Hematopoietic multipotent progenitor cell treated with erythropoietin and hydrocortisone succinate and interleukin-3 and kit ligand, for 15 days (in vitro differentiated cells): ENCODE measurements around the gene COA6.
A peak's percentile ranks its signal among the peaks of the same experiment; 100 is the strongest.

ENCODE experiments used
- DNase-seq: peaks from one replicate; pipeline ENCODE4 v3.0.0-alpha.2; 2015; ENCODE audit warnings: low spot score

COA6 gene, protein sequence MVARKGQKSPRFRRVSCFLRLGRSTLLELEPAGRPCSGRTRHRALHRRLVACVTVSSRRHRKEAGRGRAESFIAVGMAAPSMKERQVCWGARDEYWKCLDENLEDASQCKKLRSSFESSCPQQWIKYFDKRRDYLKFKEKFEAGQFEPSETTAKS

DNA sequence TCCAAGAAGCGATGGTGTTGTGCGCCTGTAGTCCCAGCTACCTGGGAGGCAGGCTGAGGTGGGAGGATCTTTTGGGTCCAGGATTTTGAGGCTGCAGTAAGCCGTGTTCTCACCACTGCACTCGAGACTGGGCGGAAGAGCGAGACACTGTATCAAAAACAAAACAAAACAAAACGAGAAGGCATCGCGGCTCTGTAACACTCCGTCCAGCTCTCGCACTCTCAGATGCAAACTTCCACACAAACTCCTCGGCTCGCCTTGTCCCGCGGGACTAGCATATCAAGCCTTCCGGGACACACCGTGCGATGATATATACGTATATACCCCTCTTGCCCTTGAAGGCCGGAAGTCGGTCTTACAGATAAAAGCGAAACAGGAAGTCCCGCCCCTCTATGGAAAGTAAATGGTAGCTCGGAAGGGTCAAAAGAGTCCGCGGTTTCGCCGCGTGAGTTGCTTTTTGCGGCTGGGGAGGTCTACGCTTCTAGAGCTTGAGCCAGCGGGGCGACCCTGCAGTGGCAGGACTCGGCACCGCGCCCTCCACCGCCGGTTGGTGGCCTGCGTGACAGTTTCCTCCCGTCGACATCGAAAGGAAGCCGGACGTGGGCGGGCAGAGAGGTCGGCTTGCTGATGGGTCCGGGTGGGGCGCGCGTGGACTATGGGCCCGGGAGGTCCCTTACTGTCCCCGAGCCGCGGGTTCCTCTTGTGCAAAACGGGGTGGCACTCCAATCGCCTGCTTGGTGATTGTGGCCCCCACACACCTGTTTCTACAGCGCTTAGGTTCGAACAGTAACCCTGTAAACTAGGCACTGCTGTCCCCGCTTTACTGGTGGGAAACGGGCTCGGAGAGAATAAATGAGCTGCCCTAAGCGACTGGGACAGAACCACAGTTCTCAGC, at the start of gene COA6:
TSS of gene COA6 (plus strand) at position 393 of the 895 bp plus-strand sequence. CDS start at position 404, 11 bp downstream.
- DNase-seq, result peak; percentile 95

DNA sequence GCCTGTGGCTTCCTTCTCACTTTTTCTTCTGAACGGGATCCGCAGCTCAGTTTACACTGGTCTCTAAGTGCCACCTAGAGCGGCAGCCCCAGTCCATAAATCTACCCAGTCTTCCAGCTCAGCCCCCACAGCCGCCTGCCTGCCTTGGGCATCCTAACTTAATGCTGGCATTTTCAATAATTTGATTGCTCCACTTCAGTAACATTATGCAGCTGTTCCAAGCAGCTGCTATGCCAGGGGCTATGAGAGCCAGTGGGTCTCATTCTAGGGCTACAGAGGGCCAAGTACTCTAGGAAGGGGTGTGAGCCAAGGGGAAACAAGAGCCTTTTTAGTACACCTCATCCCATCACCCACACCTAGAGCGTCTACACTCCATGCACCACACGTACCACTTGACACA, 48.4 kb upstream of the COA6 start:
- no peak for DNase-seq

DNA sequence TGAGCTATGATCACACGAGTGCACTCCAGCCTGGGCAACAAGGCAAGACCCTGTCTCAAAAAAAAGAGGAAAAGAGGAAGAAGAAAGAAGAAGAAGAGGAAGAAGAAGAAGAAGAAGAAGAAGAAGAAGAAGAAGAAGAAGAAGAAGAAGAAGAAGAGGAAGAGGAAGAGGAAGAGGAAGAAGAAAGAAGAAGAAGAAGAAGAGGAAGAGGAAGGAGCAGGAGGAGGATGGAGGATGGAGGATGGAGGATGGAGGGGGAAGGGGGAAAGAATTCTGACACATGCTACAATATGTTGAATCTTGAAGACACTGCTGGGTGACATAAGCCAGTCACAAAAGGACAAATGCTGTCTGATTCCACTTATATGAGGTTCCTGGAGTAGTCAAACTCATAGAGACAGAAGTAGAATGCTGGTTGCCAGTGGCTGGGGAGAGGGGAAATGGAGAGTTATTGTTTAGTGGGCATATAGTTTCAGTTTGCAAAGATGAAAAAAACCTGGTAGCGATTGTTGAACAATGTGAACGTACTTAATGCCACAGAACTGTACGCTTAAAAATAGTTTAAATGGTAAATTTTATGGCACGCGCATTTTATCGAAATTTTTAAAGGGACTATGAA, 47.3 kb upstream of the COA6 start:
- no peak for DNase-seq

DNA sequence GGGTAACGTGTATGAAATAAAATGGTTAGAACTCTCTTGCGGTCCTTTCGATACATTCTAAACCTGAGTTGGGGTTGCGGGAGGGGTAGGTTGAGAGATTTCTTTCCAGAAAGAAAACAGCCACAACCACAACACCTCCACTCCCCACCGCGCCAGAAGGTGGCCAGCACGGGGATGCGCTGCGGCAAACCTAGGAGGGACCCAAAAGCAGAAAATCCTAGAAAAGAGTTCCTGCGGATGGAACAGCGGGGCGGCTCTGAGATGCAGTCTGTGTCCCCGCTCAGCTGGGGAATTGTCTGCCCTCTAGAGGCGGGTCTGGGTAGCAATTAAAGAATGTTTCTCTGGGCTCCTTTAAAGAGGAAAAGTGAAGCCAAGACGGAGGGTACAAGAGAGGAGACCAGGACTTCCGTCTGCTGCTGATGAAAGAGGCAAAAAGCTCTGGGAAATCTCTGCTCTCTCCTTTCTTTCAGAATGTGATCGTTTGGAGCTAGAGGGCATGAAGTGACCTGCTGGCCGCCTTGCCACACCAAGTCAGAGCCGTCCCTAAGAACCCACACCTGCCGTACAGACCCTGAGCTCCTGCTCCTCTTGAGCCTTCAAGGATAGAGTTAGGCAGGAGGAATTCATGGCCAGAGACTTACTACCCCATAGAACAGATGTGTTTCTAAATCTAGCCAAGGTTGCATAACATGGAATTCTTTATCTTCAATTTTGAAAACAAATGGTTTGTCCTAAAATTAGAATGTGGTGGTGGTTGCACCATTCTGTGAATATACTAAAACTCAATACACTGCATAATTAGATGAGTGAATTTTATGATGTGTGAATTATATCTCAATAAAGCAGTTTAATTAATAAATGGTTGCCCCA, 46.5 kb upstream of the COA6 start:
- peak; percentile 56 for DNase-seq

DNA sequence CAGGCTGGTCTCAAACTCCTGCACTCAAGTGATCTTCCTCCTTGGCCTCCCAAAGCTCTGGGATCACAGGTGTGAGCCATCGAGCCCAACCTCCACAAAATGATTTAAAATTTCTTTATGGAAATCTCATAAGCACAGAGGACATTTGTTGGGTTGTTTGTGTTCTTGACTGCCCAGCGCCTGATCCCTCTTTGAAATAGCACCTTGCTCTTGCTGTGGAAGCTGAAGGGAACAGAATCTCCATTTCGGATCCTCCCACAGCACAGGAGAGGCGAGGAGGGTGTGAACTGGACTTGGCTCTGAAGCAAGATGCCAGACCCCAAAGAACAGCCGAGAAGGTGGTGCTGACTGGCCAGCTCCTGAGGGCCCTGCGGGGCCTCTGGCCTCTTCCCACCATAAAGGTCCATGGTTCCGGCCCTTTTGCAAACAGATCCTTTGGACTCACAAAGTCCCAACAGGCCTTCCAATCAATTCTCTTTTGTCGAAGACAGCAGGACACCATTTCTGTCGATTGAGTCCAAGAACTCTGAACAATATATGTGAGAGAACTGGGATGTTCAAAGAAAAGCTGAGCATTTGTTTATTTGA, 45.6 kb upstream of the COA6 start:
- DNase-seq, result no peak

DNA sequence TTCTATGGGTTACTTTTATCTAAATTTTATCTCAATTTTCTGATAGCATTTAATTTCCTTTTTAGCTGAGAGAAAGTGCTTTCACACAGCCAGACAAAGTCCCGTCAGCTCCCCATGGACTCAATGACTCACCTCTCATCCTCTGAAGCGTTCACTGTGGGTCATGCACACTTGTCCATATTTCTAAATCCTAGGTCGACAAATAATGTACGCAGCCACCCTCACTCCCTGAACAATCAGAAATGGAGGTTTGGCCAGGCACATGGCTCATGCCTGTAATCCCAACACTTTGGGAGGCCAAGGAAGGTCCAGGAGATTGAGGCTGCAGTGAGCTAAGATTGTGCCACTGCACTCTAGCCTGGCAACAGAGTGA, 42.4 kb upstream of the COA6 start:
- no peak for DNase-seq

DNA sequence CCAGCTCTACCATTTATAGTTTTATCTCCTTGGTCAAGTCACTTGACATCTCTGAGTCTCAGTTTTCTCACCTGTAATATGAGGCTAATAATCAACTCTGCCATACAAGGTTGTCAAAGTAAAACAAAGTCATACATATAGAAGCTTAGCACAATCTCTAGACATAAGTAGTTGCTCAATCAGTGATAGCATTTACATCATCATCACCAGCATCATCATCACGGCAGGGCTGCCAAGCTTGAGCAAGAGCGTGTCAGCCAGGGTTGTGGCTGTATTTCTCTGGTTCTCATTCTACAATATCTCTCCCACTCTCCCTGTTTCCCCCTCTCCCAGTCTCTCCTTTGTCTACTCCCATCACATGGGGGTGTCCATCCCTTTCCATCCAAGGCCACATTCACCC, 41.7 kb upstream of the COA6 start:
- DNase-seq, result no peak

DNA sequence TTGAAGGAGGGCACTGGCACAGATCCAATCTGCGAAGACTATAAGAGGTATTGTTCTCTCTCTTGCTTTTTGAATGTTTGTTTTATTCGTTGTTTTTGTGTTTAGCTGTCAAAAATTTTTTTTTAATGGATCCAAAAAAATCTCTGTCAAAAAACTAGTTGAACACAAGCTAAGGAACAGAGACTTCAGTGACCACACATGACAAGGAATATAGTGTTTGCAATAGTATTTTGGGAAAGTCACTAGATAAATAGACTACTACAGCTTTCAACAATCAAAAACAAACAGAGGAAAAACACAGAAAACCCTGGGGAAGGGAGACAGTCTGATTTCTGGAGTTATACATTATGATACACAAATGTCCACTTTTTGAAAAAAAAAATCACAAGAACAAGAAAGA, 36.9 kb upstream of the COA6 start:
- DNase-seq, result no peak

DNA sequence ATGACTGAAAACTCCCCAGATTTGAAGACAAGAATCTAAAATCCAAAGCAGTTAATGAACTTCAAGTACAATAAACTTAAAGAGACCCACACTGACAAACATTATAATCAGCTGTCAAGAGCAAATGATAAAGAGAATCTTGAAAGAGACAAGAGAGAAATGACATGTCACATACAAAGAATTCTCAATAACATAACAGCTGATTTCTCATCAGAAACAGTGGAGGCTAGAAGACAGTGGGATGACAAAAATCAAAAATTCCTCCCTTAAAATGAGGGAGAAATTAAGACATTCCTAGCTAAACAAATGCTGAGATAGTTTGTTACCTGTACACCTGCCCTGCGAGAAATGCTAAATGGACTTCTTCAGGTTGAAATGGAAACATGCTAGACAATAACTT, 36.0 kb upstream of the COA6 start:
- DNase-seq, result no peak

DNA sequence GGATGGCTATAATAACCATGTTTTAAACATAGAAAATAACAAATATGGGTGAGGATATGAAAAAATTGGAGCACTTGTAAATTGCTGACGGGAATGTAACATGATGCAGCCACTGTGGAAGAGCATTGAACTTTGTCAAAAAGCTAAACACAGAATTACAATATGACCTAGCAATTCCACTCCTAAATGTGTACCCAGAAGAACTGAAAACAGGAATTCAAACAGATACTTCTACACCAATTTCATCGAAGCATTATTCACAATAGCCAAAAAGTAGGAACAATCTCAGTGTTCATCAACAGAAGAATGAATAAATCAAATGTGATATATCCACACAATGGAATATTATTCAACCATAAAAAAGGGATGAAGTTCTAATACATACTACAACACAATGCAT, 32.7 kb upstream of the COA6 start:
- DNase-seq, result no peak

DNA sequence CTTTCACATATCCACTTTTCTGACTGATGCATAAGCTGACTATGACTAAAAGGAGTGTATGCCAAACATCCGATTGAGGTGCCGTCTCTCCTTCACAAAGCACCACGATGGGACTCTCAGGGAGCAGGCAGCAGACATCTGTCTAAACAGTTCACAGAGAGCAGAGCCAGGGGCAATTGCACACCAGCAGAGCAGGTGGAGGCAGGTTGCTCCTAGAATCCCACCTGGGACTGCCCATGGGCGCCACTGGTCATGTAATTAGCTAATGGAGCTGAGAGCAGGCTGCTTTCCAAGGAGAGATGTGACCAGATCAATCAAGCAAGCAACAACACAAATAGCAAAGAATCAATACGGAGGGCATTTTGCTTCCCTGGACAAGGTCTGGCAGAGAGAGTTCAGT, 30.5 kb upstream of the COA6 start:
- no peak for DNase-seq

DNA sequence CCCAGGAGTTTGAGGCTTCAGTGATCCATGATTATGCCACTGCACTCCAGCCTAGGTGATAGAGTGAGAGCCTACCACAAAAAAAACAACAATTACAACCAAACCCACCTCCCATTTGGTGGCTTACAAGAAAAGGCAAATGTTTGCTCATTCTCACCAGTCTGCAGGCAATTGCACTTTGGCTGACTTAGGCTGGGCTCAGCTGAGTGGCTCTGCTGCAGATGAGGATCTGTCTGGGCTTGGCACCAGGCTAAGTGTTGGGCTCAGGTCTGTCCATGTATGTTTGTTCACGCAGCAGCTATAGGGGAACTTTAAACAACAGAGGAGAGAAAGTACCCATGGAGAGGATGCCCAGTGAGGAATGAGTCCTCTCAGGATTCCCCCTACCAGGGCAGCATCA, 28.0 kb upstream of the COA6 start:
- DNase-seq, result no peak

DNA sequence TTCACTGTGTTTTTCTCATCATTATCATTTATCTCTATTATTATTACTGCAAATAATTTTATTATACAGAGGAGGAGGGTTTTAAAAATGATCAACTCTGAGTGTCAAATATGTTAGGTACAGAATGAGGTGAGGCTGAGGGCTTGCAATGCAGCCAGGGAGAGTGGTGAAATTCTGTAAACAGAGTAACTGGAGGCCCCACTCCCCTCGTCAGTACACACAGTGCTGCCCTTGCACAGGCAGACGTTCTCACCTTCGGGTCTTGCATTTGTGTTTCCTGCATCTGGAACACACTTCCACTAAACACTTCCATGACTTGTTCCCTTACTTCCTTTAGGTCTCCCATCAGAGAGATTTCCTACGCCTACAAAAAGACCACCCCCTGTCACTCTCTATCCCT, 24.3 kb upstream of the COA6 start:
- no peak for DNase-seq

DNA sequence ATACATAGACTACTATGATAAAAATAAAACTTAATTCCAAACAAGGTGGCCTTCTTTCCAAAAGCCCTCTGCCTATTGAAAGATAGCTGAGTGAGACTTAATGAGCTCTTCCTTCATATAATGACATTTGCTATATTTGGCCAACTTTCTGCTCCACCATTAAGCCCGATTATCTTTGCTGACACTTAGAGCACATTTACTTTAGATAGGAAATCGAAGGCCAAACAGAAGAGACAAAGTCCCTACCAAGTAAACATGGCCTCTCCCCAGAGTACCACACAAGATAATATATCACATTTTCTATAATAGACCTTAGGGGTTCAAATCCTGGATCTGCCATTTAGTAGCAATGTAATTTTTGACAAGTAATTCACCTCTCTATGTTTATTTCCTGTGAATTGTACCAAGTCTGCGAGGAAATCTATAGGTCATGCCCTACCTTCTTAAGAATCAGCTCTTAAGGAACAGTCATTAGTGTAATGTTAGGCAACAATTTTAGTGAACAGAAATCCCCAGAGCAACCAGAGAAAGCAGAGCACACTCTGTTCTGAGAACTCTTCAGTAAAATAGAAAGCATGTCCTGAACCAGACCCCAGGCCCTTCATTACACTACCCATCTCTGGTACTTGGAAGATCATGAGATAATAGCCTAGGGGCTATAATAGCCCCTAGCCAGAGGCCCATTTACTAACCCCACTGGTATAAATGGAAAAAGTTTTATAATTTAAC, 17.3 kb upstream of the COA6 start:
- DNase-seq, result no peak

DNA sequence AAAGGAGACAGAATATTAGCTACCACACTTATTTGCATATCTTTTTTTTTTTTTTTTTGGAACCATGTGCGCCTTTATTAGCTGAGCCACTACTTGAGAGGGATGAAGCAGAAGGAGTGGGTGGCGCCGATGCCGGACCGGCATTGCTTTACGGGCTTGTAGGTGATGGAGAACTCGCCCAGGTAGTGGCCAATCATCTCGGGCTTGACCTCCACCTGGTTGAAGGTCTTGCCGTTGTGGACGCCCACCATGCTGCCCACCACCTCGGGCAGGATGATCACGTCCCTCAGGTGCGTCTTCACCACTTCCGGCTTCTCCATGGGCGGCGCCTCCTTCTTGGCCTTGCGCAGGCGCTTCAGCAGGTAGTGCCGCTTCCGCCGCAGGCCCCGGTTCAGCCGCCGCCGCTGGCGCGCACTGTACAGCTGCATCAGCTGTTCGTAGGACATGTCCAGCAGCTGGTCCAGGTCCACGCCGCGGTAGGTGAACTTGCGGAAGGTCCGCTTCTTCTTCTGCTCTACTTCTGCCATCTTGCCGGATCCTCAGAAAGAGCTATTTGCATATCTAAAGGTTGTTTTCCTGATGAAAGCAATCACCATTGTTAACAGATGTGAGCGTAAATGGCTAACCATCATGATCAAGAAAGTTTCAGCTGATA, 16.5 kb upstream of the COA6 start:
- DNase-seq, result peak; percentile 24

DNA sequence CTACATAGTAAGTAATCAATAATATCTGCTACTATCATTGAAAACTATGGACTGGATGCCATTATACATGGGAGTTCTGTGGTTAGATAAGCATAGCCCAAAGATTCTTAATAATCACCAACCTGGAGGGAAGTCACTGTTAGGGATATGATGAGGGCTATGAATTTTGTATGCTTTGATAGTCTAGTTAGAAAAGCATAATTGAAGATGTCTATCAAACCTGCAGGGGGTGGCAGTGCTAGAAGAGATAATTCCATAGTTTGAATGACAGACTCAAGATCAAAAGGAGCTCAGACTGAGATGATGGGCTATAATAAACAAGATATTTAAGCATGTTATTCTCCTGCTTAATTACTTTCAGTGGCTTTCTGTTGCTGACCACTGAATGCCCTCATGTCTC, 15.4 kb upstream of the COA6 start:
- DNase-seq, result no peak

DNA sequence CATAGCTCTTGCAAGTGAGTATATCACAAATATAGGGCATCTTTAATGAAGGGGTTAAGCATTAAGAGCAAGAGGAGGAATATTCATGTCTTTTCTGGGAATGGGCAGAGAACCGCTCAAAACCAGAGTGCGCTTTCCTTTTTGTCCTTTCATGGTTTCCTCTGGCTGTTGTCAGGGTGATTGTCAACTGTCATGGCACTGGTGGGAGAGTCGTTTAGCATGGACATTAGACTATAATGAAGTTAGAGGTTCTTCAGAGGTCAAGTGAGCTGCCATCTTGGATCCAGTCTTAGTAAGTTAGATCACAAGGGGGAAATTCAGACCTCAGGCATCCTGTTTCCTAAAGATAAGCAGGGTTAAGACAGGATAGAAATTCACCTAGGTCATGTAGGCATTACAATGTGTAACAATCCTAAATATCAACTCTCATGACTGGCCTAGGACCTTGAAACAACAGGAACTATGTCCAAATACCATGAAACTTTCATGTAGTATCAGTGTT, 12.1 kb upstream of the COA6 start:
- no peak for DNase-seq

DNA sequence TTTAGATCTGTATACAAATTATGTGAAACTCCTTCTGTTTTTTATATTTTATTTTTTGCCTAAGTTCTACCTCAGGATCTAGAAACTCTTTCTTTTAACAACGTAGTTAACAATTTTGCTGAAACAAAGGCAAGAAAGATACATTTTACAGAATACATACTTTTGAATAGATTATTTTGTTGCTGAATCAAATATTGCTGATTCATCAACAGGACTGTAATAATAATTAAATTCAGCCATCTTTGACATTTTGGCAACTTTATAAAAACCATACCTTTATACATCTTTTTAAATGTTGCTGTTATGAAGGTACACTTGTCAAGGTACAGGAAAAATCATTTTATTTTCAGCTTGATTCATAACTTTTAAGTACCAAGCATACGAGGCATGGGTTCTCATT, 10.7 kb upstream of the COA6 start:
- no peak for DNase-seq

DNA sequence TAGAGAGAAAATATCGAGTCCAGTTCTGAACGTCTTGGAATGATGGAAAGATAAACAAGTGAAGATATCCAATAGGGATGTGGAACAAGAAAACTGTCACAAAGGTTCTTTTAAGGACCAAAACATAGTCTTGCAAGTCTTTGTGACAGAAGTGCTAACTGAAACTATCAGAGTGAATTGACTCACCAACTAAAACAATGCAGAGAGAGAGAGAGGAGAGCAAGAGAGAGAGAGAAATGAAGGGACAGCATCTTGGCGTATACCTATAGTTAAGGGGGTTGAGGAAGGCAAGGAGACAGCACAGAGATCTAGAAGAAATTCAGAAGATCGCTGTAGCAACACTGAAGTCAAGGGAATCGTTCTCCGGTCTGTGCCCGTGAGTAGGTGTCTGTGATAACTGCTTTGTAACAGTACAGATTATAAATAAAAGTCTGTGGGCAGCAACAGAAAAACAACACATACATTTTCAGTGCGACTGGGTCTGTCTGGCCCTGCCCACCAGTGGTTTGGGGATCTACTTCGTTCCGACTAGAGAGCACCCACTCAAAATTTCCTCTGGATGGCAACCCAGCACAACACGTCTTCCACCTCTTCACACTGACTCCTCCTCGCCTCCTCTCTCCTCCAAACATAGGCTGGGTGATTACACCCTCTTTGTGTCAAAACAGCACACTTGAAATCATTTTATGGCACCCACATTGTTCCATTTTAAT, 4.8 kb upstream of the COA6 start:
- DNase-seq, result no peak

DNA sequence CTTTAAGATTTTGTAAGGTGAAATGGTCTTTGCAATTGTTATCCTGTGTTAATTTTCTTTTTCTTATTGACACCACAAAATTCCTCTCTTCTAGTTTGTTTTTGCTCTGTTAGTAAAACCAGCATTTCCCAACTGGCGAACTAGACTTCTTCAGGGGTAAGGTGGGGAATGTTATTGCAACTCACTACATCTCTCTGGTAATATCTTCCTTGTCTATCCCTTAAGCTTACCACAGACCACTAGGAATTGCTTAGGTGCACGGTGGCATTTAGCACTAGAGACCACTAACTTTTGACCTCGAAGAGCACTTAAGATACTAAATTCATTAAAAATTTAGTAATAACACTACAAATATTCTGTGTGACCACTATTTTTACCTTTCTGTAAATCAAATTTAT, 4.2 kb upstream of the COA6 start:
- no peak for DNase-seq
